ENCODE data around the gene HOXD9. TPM values are rescaled to one million over a fixed set of nuclear protein-coding genes. Genes with fewer than 3 reads are reported as not detected.
A peak's percentile ranks its signal among the peaks of the same experiment; 100 is the strongest.

The HOXD9 gene
- total RNA-seq, 2 experiments from 2014 or later, result not detected

- CTCF ChIA-PET, result interaction anchor here (1.4 to 2.2 kb wide), 5 partner anchors 9 to 723 kb away, joined by 3 to 8 read pairs (median 3); no protein-coding TSS in a partner anchor
- H3K9me3 Mint-ChIP-seq (ENCODE audit: insufficient read depth), result peaks cover 7% of the 10 kb centered on the region
- H3K27me3 Mint-ChIP-seq (ENCODE audit: low read depth), result peaks cover 83% of the 10 kb centered on the region
- H3K36me3 Mint-ChIP-seq (ENCODE audit: low read depth), result peaks cover 6% of the 10 kb centered on the region
- DNase-seq (no peak), ATAC-seq (no peak)
- POLR2A ChIA-PET, result no interaction called here
- no peak overlapping the region for H3K27ac Mint-ChIP-seq
- H3K4me1 Mint-ChIP-seq (ENCODE audit: low read depth), result peaks cover 10% of the 10 kb centered on the region
- peak overlapping the region; percentile 36 for H3K4me3 Mint-ChIP-seq
Measured at GRCh38 chr2:176088048-176088936, 34.2 kb upstream of the HOXD9 start.

GRCh38 chr2:176088937-176089842, 33.3 kb upstream of the HOXD9 start:
- CTCF ChIA-PET, result interaction anchor here (1.3 to 2.2 kb wide), 6 partner anchors 8 to 724 kb away, joined by 3 to 8 read pairs (median 3); no protein-coding TSS in a partner anchor
- peaks cover 83% of the 10 kb centered on the region for H3K27me3 Mint-ChIP-seq (ENCODE audit: low read depth)
- no peak for ATAC-seq
- no peaks in the 10 kb centered on the region for H3K9me3 Mint-ChIP-seq (ENCODE audit: insufficient read depth)
- H3K27ac Mint-ChIP-seq, result no peak overlapping the region
- H3K36me3 Mint-ChIP-seq (ENCODE audit: low read depth), result peaks cover 3% of the 10 kb centered on the region
- POLR2A ChIA-PET, result no interaction called here
- DNase-seq, result no peak
- no peak overlapping the region for H3K4me3 Mint-ChIP-seq
- peaks cover 12% of the 10 kb centered on the region for H3K4me1 Mint-ChIP-seq (ENCODE audit: low read depth)

- Mint-ChIP-seq H3K4me1 (ENCODE audit: low read depth) (peaks cover 12% of the 10 kb centered on the region), H3K4me3 (no peak overlapping the region), H3K36me3 (ENCODE audit: low read depth) (peaks cover 3% of the 10 kb centered on the region), H3K27me3 (ENCODE audit: low read depth) (peaks cover 83% of the 10 kb centered on the region), H3K9me3 (ENCODE audit: insufficient read depth) (no peaks in the 10 kb centered on the region), H3K27ac (no peak overlapping the region)
- ATAC-seq, result no peak
- CTCF ChIA-PET, result interaction anchor here (1.3 kb wide), 1 partner anchor 465 kb away, joined by 3 read pairs; no protein-coding TSS in a partner anchor
- POLR2A ChIA-PET, result no interaction called here
- no peak for DNase-seq
Measured at GRCh38 chr2:176089843-176090395, 32.6 kb upstream of the HOXD9 start.

- no peak for DNase-seq
- Mint-ChIP-seq H3K9me3 (ENCODE audit: insufficient read depth) (no peaks in the 10 kb centered on the region), H3K27me3 (ENCODE audit: low read depth) (peaks cover 84% of the 10 kb centered on the region), H3K4me3 (no peak overlapping the region), H3K4me1 (ENCODE audit: low read depth) (peaks cover 12% of the 10 kb centered on the region), H3K36me3 (ENCODE audit: low read depth) (peaks cover 3% of the 10 kb centered on the region), H3K27ac (no peak overlapping the region)
- ATAC-seq, result no peak
- CTCF ChIA-PET, result no interaction called here
- POLR2A ChIA-PET, result no interaction called here
Measured at GRCh38 chr2:176090862-176091261, 31.7 kb upstream of the HOXD9 start.

- Mint-ChIP-seq H3K36me3 (ENCODE audit: low read depth) (peaks cover 3% of the 10 kb centered on the region), H3K9me3 (ENCODE audit: insufficient read depth) (no peaks in the 10 kb centered on the region), H3K27ac (peak overlapping the region; percentile 68), H3K27me3 (ENCODE audit: low read depth) (peaks cover 86% of the 10 kb centered on the region), H3K4me1 (ENCODE audit: low read depth) (peaks cover 14% of the 10 kb centered on the region), H3K4me3 (peak overlapping the region; percentile 22)
- DNase-seq, result no peak
- ATAC-seq, result no peak
- POLR2A ChIA-PET, result no interaction called here
- CTCF ChIA-PET, result interaction anchor here (1.2 kb wide), 1 partner anchor 405 kb away, joined by 3 read pairs; no protein-coding TSS in a partner anchor
Measured at GRCh38 chr2:176091329-176092258, 30.9 kb upstream of the HOXD9 start.

- Mint-ChIP-seq H3K27ac (peak within 1 kb of the TSS; percentile 68), H3K27me3 (ENCODE audit: low read depth) (peaks cover 84% of the 10 kb centered on the region), H3K36me3 (ENCODE audit: low read depth) (no peaks in the 10 kb centered on the region), H3K4me3 (peak within 1 kb of the TSS; percentile 27), H3K4me1 (ENCODE audit: low read depth) (peaks cover 21% of the 10 kb centered on the region), H3K9me3 (ENCODE audit: insufficient read depth) (no peaks in the 10 kb centered on the region)
- POLR2A ChIA-PET, result no interaction called here
- DNase-seq (no peak), ATAC-seq (no peak)
- CTCF ChIA-PET, result interaction anchor here (0.8 to 1.2 kb wide), 2 partner anchors 403 to 406 kb away, joined by 3 read pairs; no protein-coding TSS in a partner anchor
Measured at GRCh38 chr2:176092270-176093144, 30.0 kb upstream of the HOXD9 start, which contains the start of gene HOXD13. Gene HOXD13, plus strand, starts transcription at chr2:176092721. Its CDS starts 170 bp downstream, at chr2:176092891.

GRCh38 chr2:176093145-176093897, 29.2 kb upstream of the HOXD9 start:
- H3K27ac Mint-ChIP-seq, result peak overlapping the region; percentile 54
- H3K4me3 Mint-ChIP-seq, result peak overlapping the region; percentile 27
- DNase-seq (no peak), ATAC-seq (no peak)
- POLR2A ChIA-PET, result no interaction called here
- H3K27me3 Mint-ChIP-seq (ENCODE audit: low read depth), result peaks cover 85% of the 10 kb centered on the region
- H3K9me3 Mint-ChIP-seq (ENCODE audit: insufficient read depth), result no peaks in the 10 kb centered on the region
- peaks cover 19% of the 10 kb centered on the region for H3K4me1 Mint-ChIP-seq (ENCODE audit: low read depth)
- no peaks in the 10 kb centered on the region for H3K36me3 Mint-ChIP-seq (ENCODE audit: low read depth)
- CTCF ChIA-PET, result interaction anchor here (0.8 to 5.6 kb wide), 7 partner anchors 8 to 406 kb away, joined by 3 to 80 read pairs (median 3); no protein-coding TSS in a partner anchor

- H3K9me3 Mint-ChIP-seq (ENCODE audit: insufficient read depth), result no peaks in the 10 kb centered on the region
- H3K4me1 Mint-ChIP-seq (ENCODE audit: low read depth), result peaks cover 17% of the 10 kb centered on the region
- ChIA-PET CTCF (interaction anchor here (0.8 to 5.6 kb wide), 6 partner anchors 8 to 405 kb away, joined by 3 to 80 read pairs (median 3); no protein-coding TSS in a partner anchor), POLR2A (interaction anchor here (0.6 to 0.7 kb wide), 2 partner anchors 17 to 20 kb away, joined by 3 to 4 read pairs; no protein-coding TSS in a partner anchor)
- no peak for DNase-seq
- no peak for ATAC-seq
- H3K27me3 Mint-ChIP-seq (ENCODE audit: low read depth), result peaks cover 85% of the 10 kb centered on the region
- H3K36me3 Mint-ChIP-seq (ENCODE audit: low read depth), result no peaks in the 10 kb centered on the region
- H3K4me3 Mint-ChIP-seq, result peak overlapping the region; percentile 27
- peak overlapping the region; percentile 54 for H3K27ac Mint-ChIP-seq
Measured at GRCh38 chr2:176093898-176094249, 28.6 kb upstream of the HOXD9 start.

- POLR2A ChIA-PET, result interaction anchor here (0.6 to 0.7 kb wide), 3 partner anchors 17 to 843 kb away, joined by 3 to 4 read pairs (median 3); no protein-coding TSS in a partner anchor
- Mint-ChIP-seq H3K27me3 (ENCODE audit: low read depth) (peaks cover 85% of the 10 kb centered on the region), H3K4me1 (ENCODE audit: low read depth) (peaks cover 17% of the 10 kb centered on the region), H3K36me3 (ENCODE audit: low read depth) (no peaks in the 10 kb centered on the region), H3K27ac (no peak overlapping the region), H3K4me3 (no peak overlapping the region), H3K9me3 (ENCODE audit: insufficient read depth) (no peaks in the 10 kb centered on the region)
- CTCF ChIA-PET, result interaction anchor here (0.8 to 5.6 kb wide), 6 partner anchors 9 to 406 kb away, joined by 3 to 80 read pairs (median 3); no protein-coding TSS in a partner anchor
- ATAC-seq, result no peak
- DNase-seq, result no peak
Measured at GRCh38 chr2:176094349-176094748, 28.2 kb upstream of the HOXD9 start.
